Dedifferentiated amniotic fluid mesenchymal stem cell (primary cell): ENCODE results near the gene MKNK1.

Experiments
- DNase-seq: peaks from one replicate; pipeline ENCODE4 v3.0.0-alpha.2; 2016; ENCODE audit errors: extremely low spot score

The MKNK1 gene

GRCh38 chr1:46558141-46558963 lies 45.7 kb downstream of the MKNK1 start:
- DNase-seq = no peak

GRCh38 chr1:46557403-46557802 lies 46.7 kb downstream of the MKNK1 start:
- no peak for DNase-seq

- DNase-seq = no peak
Observed at GRCh38 chr1:46556822-46557221, 47.2 kb downstream of the MKNK1 start.

- no peak for DNase-seq
Observed at GRCh38 chr1:46555826-46556619, 48.0 kb downstream of the MKNK1 start.

GRCh38 chr1:46554597-46555381 lies 49.3 kb downstream of the MKNK1 start:
- no peak for DNase-seq

GRCh38 chr1:46554236-46554596 lies 49.9 kb downstream of the MKNK1 start:
- no peak for DNase-seq

- no peak for DNase-seq
Observed at GRCh38 chr1:46553506-46553905, 50.6 kb downstream of the MKNK1 start.

- no peak for DNase-seq
Observed at GRCh38 chr1:46552357-46553237, 51.5 kb downstream of the MKNK1 start.

- no peak for DNase-seq
Observed at GRCh38 chr1:46551597-46552095, 52.4 kb downstream of the MKNK1 start, which contains the start of gene KNCN. KNCN (minus strand) TSS chr1:46551647; CDS start chr1:46551215, 432 bp downstream.

GRCh38 chr1:46550751-46551231 lies 53.3 kb downstream of the MKNK1 start:
- no peak for DNase-seq

GRCh38 chr1:46549697-46550681 lies 54.1 kb downstream of the MKNK1 start:
- DNase-seq = no peak

- peak; percentile 71 for DNase-seq
Observed at GRCh38 chr1:46547481-46548383, 56.3 kb downstream of the MKNK1 start.

- DNase-seq = no peak
Observed at GRCh38 chr1:46546210-46546609, 57.9 kb downstream of the MKNK1 start.

- DNase-seq = no peak
Observed at GRCh38 chr1:46545784-46546183, 58.3 kb downstream of the MKNK1 start.

GRCh38 chr1:46544561-46545240 lies 59.4 kb downstream of the MKNK1 start:
- DNase-seq = no peak

GRCh38 chr1:46543761-46544560 lies 60.1 kb downstream of the MKNK1 start:
- DNase-seq = no peak

- no peak for DNase-seq
Observed at GRCh38 chr1:46543382-46543760, 60.7 kb downstream of the MKNK1 start.
